ENCODE data around the gene MYOZ3. TPM values are rescaled to one million over a fixed set of nuclear protein-coding genes. Genes with fewer than 3 reads are reported as not detected.
A peak's percentile ranks its signal among the peaks of the same experiment; 100 is the strongest.

The MYOZ3 gene
- total RNA-seq, 2 donors from 2014 or later = 0.81 to 2.8 TPM

- no peak for ATAC-seq (ENCODE audit: insufficient number of reproducible peaks, low FRiP score, low read depth)
- Histone ChIP-seq H3K36me3 (peaks cover 39% of the 10 kb centered on the region), H3K9me3 (no peaks in the 10 kb centered on the region), H3K4me1 (ENCODE audit: control insufficient read depth in 1 of 2, low read depth in 2 of 2) (peaks cover 43 to 85% of the 10 kb centered on the region in 2 donors), H3K27ac (peak overlapping the region; percentile 75 to 98), H3K4me3 (no peak overlapping the region), H3K27me3 (replicated peaks; ENCODE audit: insufficient read depth) (no peaks in the 10 kb centered on the region)
- DNase-seq (ENCODE audit: low spot score) = no peak
- TF ChIP-seq CTCF (IDR thresholded peaks at IDR 0.05) = peak; percentile 16
Measured at GRCh38 chr5:150653145-150653761, 7.8 kb upstream of the MYOZ3 start.

GRCh38 chr5:150653762-150654556 lies 7.1 kb upstream of the MYOZ3 start:
- H3K27me3 ChIP-seq (replicated peaks; ENCODE audit: insufficient read depth) = no peaks in the 10 kb centered on the region
- peaks cover 37 to 85% of the 10 kb centered on the region in 2 donors for H3K4me1 ChIP-seq (ENCODE audit: control insufficient read depth in 1 of 2, low read depth in 2 of 2)
- DNase-seq (ENCODE audit: low spot score) (no peak), ATAC-seq (ENCODE audit: insufficient number of reproducible peaks, low FRiP score, low read depth) (no peak)
- peak overlapping the region; percentile 75 to 98 for H3K27ac ChIP-seq
- H3K4me3 ChIP-seq = no peak overlapping the region
- no peak for TF ChIP-seq CTCF (IDR thresholded peaks at IDR 0.05)
- no peaks in the 10 kb centered on the region for H3K9me3 ChIP-seq
- peaks cover 32% of the 10 kb centered on the region for H3K36me3 ChIP-seq

- Histone ChIP-seq H3K27ac (peak overlapping the region in 1 of 2 donors; percentile 46), H3K4me3 (no peak overlapping the region), H3K36me3 (peaks cover 21% of the 10 kb centered on the region), H3K4me1 (ENCODE audit: control insufficient read depth in 1 of 2, low read depth in 2 of 2) (peaks cover 27 to 83% of the 10 kb centered on the region in 2 donors), H3K9me3 (no peaks in the 10 kb centered on the region), H3K27me3 (replicated peaks; ENCODE audit: insufficient read depth) (no peaks in the 10 kb centered on the region)
- TF ChIP-seq CTCF (IDR thresholded peaks at IDR 0.05) = no peak
- ATAC-seq (ENCODE audit: insufficient number of reproducible peaks, low FRiP score, low read depth) (no peak), DNase-seq (ENCODE audit: low spot score) (no peak)
Measured at GRCh38 chr5:150655221-150655620, 5.8 kb upstream of the MYOZ3 start.

- peak; percentile 38 for ATAC-seq (ENCODE audit: insufficient number of reproducible peaks, low FRiP score, low read depth)
- Histone ChIP-seq H3K27me3 (replicated peaks; ENCODE audit: insufficient read depth) (no peaks in the 10 kb centered on the region), H3K36me3 (peaks cover 8% of the 10 kb centered on the region), H3K27ac (peak overlapping the region; percentile 74 to 79), H3K4me1 (ENCODE audit: control insufficient read depth in 1 of 2, low read depth in 2 of 2) (peaks cover 26 to 83% of the 10 kb centered on the region in 2 donors), H3K4me3 (peak overlapping the region; percentile 66), H3K9me3 (no peaks in the 10 kb centered on the region)
- peak; percentile 56 for TF ChIP-seq CTCF (IDR thresholded peaks at IDR 0.05)
- no peak for DNase-seq (ENCODE audit: low spot score)
Measured at GRCh38 chr5:150656191-150657132, 4.6 kb upstream of the MYOZ3 start.

Data from thoracic aorta (tissue), 2 donors.